ENCODE data around the gene CST4. TPM values are rescaled to one million over a fixed set of nuclear protein-coding genes. Genes with fewer than 3 reads are reported as not detected.
"Not testable (repeated sequence)": the region's sequence is repeated elsewhere in the genome, so short reads cannot be mapped to it uniquely, and the experiment has no call there.

CST4 gene
- total and polyA plus RNA-seq, 2 donors (not counting 1 experiment from before 2014, with no cell fraction given): not detected

DNA sequence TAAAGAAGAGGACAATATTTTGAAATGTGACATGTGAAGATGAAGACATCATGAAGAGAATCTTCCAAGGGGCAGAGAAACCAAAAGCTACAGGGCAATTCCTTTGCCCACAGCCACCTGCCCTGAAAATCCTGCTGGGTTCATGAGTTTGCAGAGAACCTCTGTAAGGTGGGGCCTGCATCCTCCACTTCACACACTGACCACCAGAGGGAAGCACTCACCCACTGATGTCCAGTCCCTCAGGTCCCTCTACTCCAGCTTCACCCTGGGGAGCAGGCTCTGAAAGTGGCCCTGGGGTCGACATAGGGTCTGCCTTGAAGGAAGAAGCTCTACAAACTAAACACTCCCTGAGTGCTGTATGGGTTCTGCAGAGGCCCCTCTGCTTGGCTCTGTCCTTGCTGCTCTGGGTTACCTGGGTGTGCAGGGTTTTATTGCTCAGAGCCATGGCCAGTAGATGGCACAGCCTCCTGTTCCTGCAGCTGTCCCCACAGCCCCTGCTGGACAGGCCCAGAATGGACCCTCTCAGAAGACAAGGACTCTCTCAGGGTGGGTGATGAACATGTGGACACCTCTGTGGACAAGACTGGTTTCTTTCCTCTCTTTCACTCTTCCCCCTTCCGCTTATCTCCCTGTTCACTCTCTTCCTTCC, 34.9 kb upstream of the CST4 start:
- ATAC-seq (ENCODE audit: low read depth); H3K4me2 ChIP-seq (replicated peaks; ENCODE audit: low read depth, low read length, poor library complexity, severe bottlenecking); H2AFZ ChIP-seq (ENCODE audit: insufficient read depth, low read depth, low read length, poor library complexity, severe bottlenecking); H3K4me1 Mint-ChIP-seq; POLR2A ChIA-PET; H3K79me2 ChIP-seq (ENCODE audit: control insufficient read depth, insufficient read depth, low read length); H3K27ac ChIP-seq (ENCODE audit: low read length in 2 of 2); H3K4me3 ChIP-seq (ENCODE audit: control extremely low read depth in 1 of 5, extremely low read depth in 1 of 5, insufficient read depth in 1 of 5, low read depth in 2 of 5, low read length in 4 of 5); H3K9ac ChIP-seq (ENCODE audit: low read length); DNase-seq; H3K36me3 ChIP-seq (replicated peaks in 1 of 2; ENCODE audit: control extremely low read depth in 1 of 2, control insufficient read depth in 1 of 2, extremely low read depth in 1 of 2, insufficient read depth in 2 of 2, low read length in 1 of 2); H3K9me3 Mint-ChIP-seq (ENCODE audit: insufficient read depth); CTCF ChIA-PET; intact Hi-C loops (cut with micrococcal nuclease); H3K9me3 ChIP-seq (ENCODE audit: control extremely low read depth in 1 of 3, control insufficient read depth in 2 of 3, insufficient read depth in 1 of 3, low read length in 2 of 3); H4K20me1 ChIP-seq (ENCODE audit: control insufficient read depth, insufficient read depth, low read length, poor library complexity, severe bottlenecking); H3K4me3 Mint-ChIP-seq; H3K4me1 ChIP-seq (ENCODE audit: control insufficient read depth in 2 of 2, insufficient read depth in 2 of 2, low read length in 2 of 2); H3K27me3 Mint-ChIP-seq; H3K27me3 ChIP-seq (replicated peaks in 1 of 4; ENCODE audit: control extremely low read depth in 1 of 4, control insufficient read depth in 3 of 4, insufficient read depth in 4 of 4, low read length in 3 of 4); H3K27ac Mint-ChIP-seq: not testable (repeated sequence)
- no CpG with 5 or more reads among the region's 2 CpGs for WGBS (ENCODE audit: insufficient coverage)
- TF ChIP-seq, protein P1, sequence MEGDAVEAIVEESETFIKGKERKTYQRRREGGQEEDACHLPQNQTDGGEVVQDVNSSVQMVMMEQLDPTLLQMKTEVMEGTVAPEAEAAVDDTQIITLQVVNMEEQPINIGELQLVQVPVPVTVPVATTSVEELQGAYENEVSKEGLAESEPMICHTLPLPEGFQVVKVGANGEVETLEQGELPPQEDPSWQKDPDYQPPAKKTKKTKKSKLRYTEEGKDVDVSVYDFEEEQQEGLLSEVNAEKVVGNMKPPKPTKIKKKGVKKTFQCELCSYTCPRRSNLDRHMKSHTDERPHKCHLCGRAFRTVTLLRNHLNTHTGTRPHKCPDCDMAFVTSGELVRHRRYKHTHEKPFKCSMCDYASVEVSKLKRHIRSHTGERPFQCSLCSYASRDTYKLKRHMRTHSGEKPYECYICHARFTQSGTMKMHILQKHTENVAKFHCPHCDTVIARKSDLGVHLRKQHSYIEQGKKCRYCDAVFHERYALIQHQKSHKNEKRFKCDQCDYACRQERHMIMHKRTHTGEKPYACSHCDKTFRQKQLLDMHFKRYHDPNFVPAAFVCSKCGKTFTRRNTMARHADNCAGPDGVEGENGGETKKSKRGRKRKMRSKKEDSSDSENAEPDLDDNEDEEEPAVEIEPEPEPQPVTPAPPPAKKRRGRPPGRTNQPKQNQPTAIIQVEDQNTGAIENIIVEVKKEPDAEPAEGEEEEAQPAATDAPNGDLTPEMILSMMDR (IDR thresholded peaks at IDR 0.05): peak; percentile 24

DNA sequence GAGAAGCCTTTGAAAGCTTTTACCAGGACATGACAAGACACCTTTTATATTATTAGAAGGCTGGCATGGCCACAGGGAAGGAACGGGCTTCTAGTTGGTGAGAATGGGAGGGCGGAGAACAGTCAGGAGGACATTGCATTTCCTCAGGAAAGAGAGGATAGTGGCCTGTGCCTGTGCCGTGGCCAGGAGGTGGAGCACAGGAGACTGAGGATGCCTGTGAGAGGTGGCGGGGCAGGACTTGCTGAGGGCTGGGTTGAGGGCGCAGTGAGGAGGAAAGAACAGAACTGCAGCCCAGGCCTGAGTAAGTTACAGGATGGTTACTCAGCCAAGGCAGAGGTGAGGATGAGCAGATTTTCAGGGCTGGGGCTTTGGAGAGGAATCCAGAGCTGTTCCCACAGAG, 34.0 kb upstream of the CST4 start:
- H3K36me3 ChIP-seq (replicated peaks in 1 of 2; ENCODE audit: control extremely low read depth in 1 of 2, control insufficient read depth in 1 of 2, extremely low read depth in 1 of 2, insufficient read depth in 2 of 2, low read length in 1 of 2); H3K27ac Mint-ChIP-seq; CTCF ChIA-PET; H3K4me1 ChIP-seq (ENCODE audit: control insufficient read depth in 2 of 2, insufficient read depth in 2 of 2, low read length in 2 of 2); intact Hi-C loops (cut with micrococcal nuclease); H4K20me1 ChIP-seq (ENCODE audit: control insufficient read depth, insufficient read depth, low read length, poor library complexity, severe bottlenecking); H3K4me1 Mint-ChIP-seq; H3K27ac ChIP-seq (ENCODE audit: low read length in 2 of 2); H3K9ac ChIP-seq (ENCODE audit: low read length); H3K9me3 ChIP-seq (ENCODE audit: control extremely low read depth in 1 of 3, control insufficient read depth in 2 of 3, insufficient read depth in 1 of 3, low read length in 2 of 3); H3K4me3 ChIP-seq (ENCODE audit: control extremely low read depth in 1 of 5, extremely low read depth in 1 of 5, insufficient read depth in 1 of 5, low read depth in 2 of 5, low read length in 4 of 5); DNase-seq; H3K4me3 Mint-ChIP-seq; H3K27me3 Mint-ChIP-seq; H3K4me2 ChIP-seq (replicated peaks; ENCODE audit: low read depth, low read length, poor library complexity, severe bottlenecking); ATAC-seq (ENCODE audit: low read depth); H3K79me2 ChIP-seq (ENCODE audit: control insufficient read depth, insufficient read depth, low read length); H3K9me3 Mint-ChIP-seq (ENCODE audit: insufficient read depth); POLR2A ChIA-PET; H3K27me3 ChIP-seq (replicated peaks in 1 of 4; ENCODE audit: control extremely low read depth in 1 of 4, control insufficient read depth in 3 of 4, insufficient read depth in 4 of 4, low read length in 3 of 4); H2AFZ ChIP-seq (ENCODE audit: insufficient read depth, low read depth, low read length, poor library complexity, severe bottlenecking): not testable (repeated sequence)
- 83% methylated on average over 5 of the region's 5 CpGs for WGBS (ENCODE audit: insufficient coverage)
